Right renal pelvis (tissue), 4 donors: ENCODE measurements around the gene PLD2. TPM values are rescaled to one million over a fixed set of nuclear protein-coding genes. Genes with fewer than 3 reads are reported as not detected.
"Not testable (repeated sequence)": the region's sequence is repeated elsewhere in the genome, so short reads cannot be mapped to it uniquely, and the experiment has no call there.

Source experiments
- DNase-seq, 4 donors: peaks; one replicate each; pipeline ENCODE4 v3.0.0-alpha.2; 2013; ENCODE audit warnings: low read depth in 4 of 4, low spot score in 3 of 4, missing footprints in 1 of 4
- polyA plus RNA-seq, 4 donors: library from polyadenylated mRNA; unstranded; fragments of 120-200 nt; gene quantifications; one replicate each; pipeline ENCODE4 v1.2.1, GENCODE V29; 2013; ENCODE audit not compliant: insufficient read length in 4 of 4

Gene PLD2
- polyA plus RNA-seq, 4 donors = 36.2 to 39.4 (median 38.5) TPM

GRCh38 chr17:4789951-4790704 is 16.8 kb upstream of the PLD2 start:
- DNase-seq = peak in 3 of 4 donors; percentile 67 to 79 (median 68)

- DNase-seq = no peak
Observed at GRCh38 chr17:4790705-4791088, 16.3 kb upstream of the PLD2 start.

- no peak for DNase-seq
Observed at GRCh38 chr17:4795168-4795567, 11.8 kb upstream of the PLD2 start.

GRCh38 chr17:4796552-4796920 is 10.4 kb upstream of the PLD2 start:
- DNase-seq = no peak

GRCh38 chr17:4800462-4801196 is 6.3 kb upstream of the PLD2 start:
- DNase-seq = no peak

GRCh38 chr17:4802228-4802627 is 4.7 kb upstream of the PLD2 start, which contains the start of gene C17orf114:
Gene C17orf114 (minus strand): TSS chr17:4802328.
- DNase-seq = no peak

GRCh38 chr17:4806456-4806776 is 536 bp upstream of the PLD2 start:
- no peak for DNase-seq

GRCh38 chr17:4807605-4808377 is 839 bp downstream of the PLD2 start:
- no peak for DNase-seq

- no peak for DNase-seq
Observed at GRCh38 chr17:4808378-4808767, 1.4 kb downstream of the PLD2 start.

- no peak for DNase-seq
Observed at GRCh38 chr17:4810696-4811290, 3.8 kb downstream of the PLD2 start.

- DNase-seq = no peak
Observed at GRCh38 chr17:4811471-4811870, 4.5 kb downstream of the PLD2 start.

GRCh38 chr17:4812690-4813089 is 5.7 kb downstream of the PLD2 start:
- no peak for DNase-seq

- no peak for DNase-seq
Observed at GRCh38 chr17:4815043-4815675, 8.2 kb downstream of the PLD2 start.

GRCh38 chr17:4816826-4817225 is 9.9 kb downstream of the PLD2 start:
- DNase-seq = no peak

GRCh38 chr17:4818276-4818675 is 11.3 kb downstream of the PLD2 start:
- no peak for DNase-seq

- DNase-seq = no peak
Observed at GRCh38 chr17:4822835-4823234, 15.9 kb downstream of the PLD2 start.

GRCh38 chr17:4823373-4824089 is 16.6 kb downstream of the PLD2 start:
- no peak for DNase-seq

- DNase-seq = no peak
Observed at GRCh38 chr17:4827399-4827798, 20.4 kb downstream of the PLD2 start.

GRCh38 chr17:4832829-4833177 is 25.9 kb downstream of the PLD2 start:
- DNase-seq = not testable (repeated sequence)
